GM12878 (cell line): ENCODE results near the gene LONP1. TPM values are rescaled to one million over a fixed set of nuclear protein-coding genes. Genes with fewer than 3 reads are reported as not detected.

Experiments
- ATAC-seq: fragments of 200-7000 bp; cut with Tn5 transposase; 3 replicates; pipeline ENCODE4 v1.9.1; 2020; ENCODE audit warnings: mild to moderate bottlenecking, moderate library complexity
- BruUV-seq: library from RNA; stranded (reverse); fragments of 400-500 nt; replicated peaks from 2 replicates; lab custom pipeline; 2021; lab: Mats Ljungman, UMichigan
- CTCF ChIA-PET: fragments of 300-600 bp; sonication (Branson Sonifier 250); formaldehyde crosslinking; extraction: SDS; loops from one replicate; lab custom pipeline; 2021; ENCODE audit warnings: inconsistent platforms; lab: Yijun Ruan, JAX
- POLR2A ChIA-PET: fragments of 350-600 bp; formaldehyde crosslinking; extraction: SDS; loops from one replicate; lab custom pipeline; 2021; ENCODE audit warnings: inconsistent platforms; lab: Charles Lee
- RAD21 ChIA-PET: fragments of 300-600 bp; sonication (Branson Sonifier 250); formaldehyde crosslinking; loops from one replicate; lab custom pipeline; 2023; ENCODE audit warnings: antibody characterized with exemption; ENCODE audit not compliant: unreplicated experiment; lab: Charles Lee
- SMC1A ChIA-PET: fragments of 300-600 bp; sonication (Branson Sonifier 250); formaldehyde crosslinking; loops from one replicate; lab custom pipeline; 2023; ENCODE audit not compliant: unreplicated experiment, uncharacterized antibody; lab: Charles Lee
- DNase-seq: peaks from one replicate; pipeline ENCODE4 v3.0.0-alpha.2; 2011; ENCODE audit warnings: low read depth, low spot score
- FAIRE-seq: peaks from 3 replicates; lab custom pipeline; 2011; peaks lifted over from hg19 to GRCh38; lab: Jason Lieb, UNC
- H2AFZ ChIP-seq: 2 replicates; pipeline ENCODE4 v1.6.0; 2011; ENCODE audit warnings: low read depth, low read length, control low read depth; ENCODE audit not compliant: control insufficient read depth
- H3K27ac ChIP-seq: 2 replicates; pipeline ENCODE4 v1.5.1; 2011; ENCODE audit warnings: control low read depth; ENCODE audit not compliant: control insufficient read depth, insufficient read depth
- H3K27me3 ChIP-seq, 2 experiments: replicated peaks in 1 of 2; 2 replicates each; pipeline versions ENCODE4 v1.6.0 to v1.6.1; 2011; ENCODE audit warnings: low read length in 1 of 2; ENCODE audit not compliant: control insufficient read depth in 2 of 2, insufficient read depth in 2 of 2
- H3K36me3 ChIP-seq, 2 experiments: 2 replicates each; pipeline ENCODE4 v1.5.1; 2011; ENCODE audit warnings: low read length in 1 of 2; ENCODE audit not compliant: control insufficient read depth in 2 of 2, insufficient read depth in 2 of 2
- H3K4me1 ChIP-seq: 2 replicates; pipeline ENCODE4 v1.6.1; 2011; ENCODE audit warnings: mild to moderate bottlenecking, low read length, moderate library complexity, mixed read lengths; ENCODE audit not compliant: control insufficient read depth, insufficient read depth
- H3K4me2 ChIP-seq: 2 replicates; pipeline ENCODE4 v1.6.0; 2011; ENCODE audit warnings: control low read depth; ENCODE audit not compliant: control insufficient read depth, insufficient read depth
- H3K4me3 ChIP-seq: fragments of 200-600 bp; sonication (generic); 2 replicates; pipeline ENCODE4 v1.5.1; 2016
- H3K79me2 ChIP-seq: 2 replicates; pipeline ENCODE4 v1.6.0; 2011; ENCODE audit warnings: low read length; ENCODE audit not compliant: control insufficient read depth, insufficient read depth
- H3K9ac ChIP-seq: 2 replicates; pipeline ENCODE4 v1.8.0; 2011; ENCODE audit warnings: low read length, control low read depth, mixed read lengths; ENCODE audit not compliant: control insufficient read depth, insufficient read depth
- H3K9me3 ChIP-seq: replicated peaks from 3 replicates; pipeline ENCODE4 v1.5.1; 2011; ENCODE audit warnings: mild to moderate bottlenecking, low read length; ENCODE audit not compliant: control insufficient read depth, insufficient read depth
- H4K20me1 ChIP-seq: 2 replicates; pipeline ENCODE4 v1.6.0; 2011; ENCODE audit not compliant: control insufficient read depth, insufficient read depth
- ASH2L ChIP-seq: fragments of 300-600, 200-600 bp; sonication (generic); IDR thresholded peaks from 2 replicates; pipeline ENCODE4 v1.6.1; 2017; ENCODE audit warnings: low read depth, mild to moderate bottlenecking, borderline replicate concordance
- BCLAF1 ChIP-seq: fragments of 450-650 bp; IDR thresholded peaks from 2 replicates; pipeline ENCODE4 v1.6.1; 2017; ENCODE audit warnings: antibody characterized with exemption, mild to moderate bottlenecking, moderate library complexity
- E2F4 ChIP-seq: IDR thresholded peaks from 2 replicates; pipeline ENCODE4 v1.6.1; 2012; ENCODE audit warnings: low read depth, low read length, improper control_type of control experiment
- KDM1A ChIP-seq: fragments of 200-600 bp; sonication (generic); IDR thresholded peaks from 2 replicates; pipeline ENCODE4 v1.6.1; 2016; ENCODE audit warnings: borderline replicate concordance
- KLF5 ChIP-seq: fragments of 450-650 bp; IDR thresholded peaks from 2 replicates; pipeline ENCODE4 v1.6.1; 2014; ENCODE audit warnings: mild to moderate bottlenecking; ENCODE audit not compliant: partially characterized antibody
- LARP7 ChIP-seq: fragments of 450-650 bp; IDR thresholded peaks from 2 replicates; pipeline ENCODE4 v1.6.1; 2017; ENCODE audit warnings: mild to moderate bottlenecking
- RBBP5 ChIP-seq: fragments of 200-600 bp; sonication (generic); conservative IDR thresholded peaks from 2 replicates; pipeline ENCODE4 v1.6.1; 2016
- SIN3A ChIP-seq: IDR thresholded peaks from 2 replicates; pipeline ENCODE4 v1.6.1; 2012; ENCODE audit warnings: low read depth, low read length, improper control_type of control experiment
- TCF3 ChIP-seq: IDR thresholded peaks from 2 replicates; pipeline ENCODE4 v1.6.1; 2012; ENCODE audit warnings: low read depth, mild to moderate bottlenecking, low read length, borderline replicate concordance; ENCODE audit not compliant: insufficient read depth
- ZNF384 ChIP-seq: IDR thresholded peaks from 2 replicates; pipeline ENCODE4 v1.6.1; 2012; ENCODE audit warnings: low read depth, mild to moderate bottlenecking, low read length, improper control_type of control experiment, borderline replicate concordance
- WGBS: methylation state at CpG from one replicate; pipeline ENCODE4 v1.1.6; 2016; ENCODE audit warnings: low lambda C conversion rate; ENCODE audit not compliant: insufficient replicate concordance, insufficient coverage; ENCODE audit errors: missing lambda C conversion rate; 5-methylcytosine and 5-hydroxymethylcytosine counted together
- in situ Hi-C: fragments of 300-500 bp; cut with MboI; formaldehyde crosslinking; loops from 9 replicates; pipeline ENCODE4 v1.14.3; 2018; ENCODE audit warnings: mixed read lengths
- intact Hi-C: fragments of 100-400 bp; cut with micrococcal nuclease; formaldehyde crosslinking; loops from one replicate; pipeline ENCODE4 v1.14.2; 2022; ENCODE audit not compliant: unreplicated experiment
- polyA plus RNA-seq, 11 experiments: library from polyadenylated mRNA; depleted of rRNA in 4 of 11; unstranded in 6 of 11; stranded (reverse) in 5 of 11; fragments of >200 nt; fragmentation: Nextera tagmentation in 4 of 11; fragmentation: Illumina TruSeq in 1 of 11; extraction: Ambion mirVana in 4 of 11; extraction: Trizol in 1 of 11; gene quantifications; 1 replicate in 1 of 11; 2 replicates in 10 of 11; pipeline versions ENCODE4 v1.2.1 to v1.2.3, GENCODE V29; 2011 to 2016; ENCODE audit warnings: inconsistent platforms in 2 of 11, missing spikeins in 2 of 11, low read depth in 1 of 11
- total RNA-seq, 4 experiments: library from RNA; depleted of rRNA in 3 of 4; stranded (reverse); fragments of >200 nt in 3 of 4; fragmentation: Illumina TruSeq in 1 of 4; extraction: Trizol in 1 of 4; gene quantifications; 2 replicates each; pipeline versions ENCODE4 v1.2.1 to v1.2.3, GENCODE V29; 2013 to 2021
- TF ChIP-seq, protein P1 (sequence below): IDR thresholded peaks from 2 replicates; pipeline ENCODE4 v1.6.1; 2011; ENCODE audit warnings: low read depth, mild to moderate bottlenecking, low read length, moderate library complexity, borderline replicate concordance; ENCODE audit errors: extremely low read depth
- TF ChIP-seq, protein P2 (sequence below): fragments of 450-650 bp; IDR thresholded peaks from 2 replicates; pipeline ENCODE4 v1.6.1; 2017; ENCODE audit warnings: mild to moderate bottlenecking

LONP1 gene
- total and polyA plus RNA-seq, 10 of the 15 experiments (the other 5 are each of a cell fraction or from before 2014, with no cell fraction given), result 0.61 to 136 (median 59.5) TPM

DNA sequence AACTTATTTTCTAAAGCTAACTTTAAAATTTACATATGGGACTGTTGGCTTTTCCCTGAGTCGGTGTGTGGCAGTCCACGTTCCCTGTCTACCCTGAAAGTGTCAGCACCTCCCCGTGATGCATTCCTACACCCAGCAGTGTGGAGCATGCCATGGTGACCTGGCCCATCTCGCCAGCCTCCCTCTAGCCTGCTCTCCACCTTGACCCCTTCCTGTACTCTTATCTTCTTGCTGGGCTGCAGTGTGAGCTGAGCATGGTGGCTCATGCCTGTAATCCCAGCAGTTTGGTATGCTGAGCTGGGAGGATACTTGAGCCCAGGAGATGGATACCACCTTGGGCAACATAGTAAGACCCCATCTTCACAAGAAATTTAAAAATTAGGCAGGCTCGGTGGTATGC lies 65.0 kb downstream of the LONP1 start:
- Histone ChIP-seq H3K9ac (no peak overlapping the region), H3K4me1 (no peaks in the 10 kb centered on the region), H3K4me3 (no peak overlapping the region), H3K9me3 (no peaks in the 10 kb centered on the region), H3K27me3 (no peaks in the 10 kb centered on the region), H4K20me1 (no peaks in the 10 kb centered on the region), H3K79me2 (no peaks in the 10 kb centered on the region; the same call in 1 of the 2 replicates), H3K36me3 (peaks cover 36 to 44% of the 10 kb centered on the region in 2 experiments), H3K27ac (no peak overlapping the region), H3K4me2 (no peak overlapping the region), H2AFZ (no peak overlapping the region)
- intact Hi-C loops, result no loop called here
- BruUV-seq, result no TSS peak
- ATAC-seq (no peak), FAIRE-seq (no peak), DNase-seq (no peak)
- POLR2A ChIA-PET, result no interaction called here
- CTCF ChIA-PET, result interaction anchor here (1.2 to 1.5 kb wide), 2 partner anchors 10 to 35 kb away, joined by 3 read pairs; partner anchors contain the start of gene RPL36
- SMC1A ChIA-PET, result interaction anchor here (1.1 to 1.7 kb wide), 2 partner anchors 33 to 36 kb away, joined by 3 read pairs; no protein-coding TSS in a partner anchor
- RAD21 ChIA-PET, result no interaction called here
- in situ Hi-C loops, result no loop called here
- TF ChIP-seq KDM1A (no peak), ASH2L (no peak), SIN3A (no peak), RBBP5 (no peak), E2F4 (no peak)
- WGBS, result 100% methylated on average over 5 of the region's 5 CpGs

DNA sequence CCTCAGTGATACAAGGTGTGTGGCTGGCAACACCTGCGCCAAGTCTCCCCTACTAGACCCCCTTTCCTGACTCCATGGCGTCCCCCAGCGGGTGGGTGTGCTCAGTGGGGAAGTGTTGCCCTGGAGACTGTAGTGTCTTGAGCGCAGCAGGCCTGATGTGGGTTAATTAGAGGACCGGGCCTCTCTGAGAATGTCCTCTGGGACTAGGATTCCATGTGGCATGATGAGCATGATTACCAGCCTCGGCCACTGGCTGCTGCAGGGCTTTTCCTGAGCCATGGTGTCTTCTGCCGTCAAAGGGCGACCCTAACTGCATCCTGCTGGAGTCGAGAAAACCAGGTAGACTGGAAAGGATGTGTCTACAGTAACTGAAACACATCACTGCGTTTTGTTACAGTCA lies 67.7 kb downstream of the LONP1 start:
- intact Hi-C loops (no loop called here), in situ Hi-C loops (no loop called here)
- no peaks in the 10 kb centered on the region for H3K9me3 ChIP-seq
- CTCF ChIA-PET, result no interaction called here
- no peak for DNase-seq
- SMC1A ChIA-PET, result no interaction called here
- no peak overlapping the region for H3K4me3 ChIP-seq
- 97% methylated on average over 10 of the region's 10 CpGs for WGBS
- no peaks in the 10 kb centered on the region for H4K20me1 ChIP-seq
- ATAC-seq, result no peak
- H2AFZ ChIP-seq, result no peak overlapping the region
- POLR2A ChIA-PET, result no interaction called here
- H3K79me2 ChIP-seq, result no peaks in the 10 kb centered on the region; the same call in 1 of the 2 replicates
- H3K27ac ChIP-seq, result no peak overlapping the region
- no peaks in the 10 kb centered on the region for H3K27me3 ChIP-seq
- no TSS peak for BruUV-seq
- H3K4me2 ChIP-seq, result no peak overlapping the region
- no peak overlapping the region for H3K9ac ChIP-seq
- no peak for FAIRE-seq
- RAD21 ChIA-PET, result no interaction called here
- H3K4me1 ChIP-seq, result no peaks in the 10 kb centered on the region
- peaks cover 39 to 54% of the 10 kb centered on the region in 2 experiments for H3K36me3 ChIP-seq
- TF ChIP-seq KLF5 (no peak), ZNF384 (no peak), LARP7 (no peak), BCLAF1 (no peak), TCF3 (no peak)
- TF ChIP-seq, protein P1, sequence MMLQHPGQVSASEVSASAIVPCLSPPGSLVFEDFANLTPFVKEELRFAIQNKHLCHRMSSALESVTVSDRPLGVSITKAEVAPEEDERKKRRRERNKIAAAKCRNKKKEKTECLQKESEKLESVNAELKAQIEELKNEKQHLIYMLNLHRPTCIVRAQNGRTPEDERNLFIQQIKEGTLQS, result no peak
- TF ChIP-seq, protein P2, sequence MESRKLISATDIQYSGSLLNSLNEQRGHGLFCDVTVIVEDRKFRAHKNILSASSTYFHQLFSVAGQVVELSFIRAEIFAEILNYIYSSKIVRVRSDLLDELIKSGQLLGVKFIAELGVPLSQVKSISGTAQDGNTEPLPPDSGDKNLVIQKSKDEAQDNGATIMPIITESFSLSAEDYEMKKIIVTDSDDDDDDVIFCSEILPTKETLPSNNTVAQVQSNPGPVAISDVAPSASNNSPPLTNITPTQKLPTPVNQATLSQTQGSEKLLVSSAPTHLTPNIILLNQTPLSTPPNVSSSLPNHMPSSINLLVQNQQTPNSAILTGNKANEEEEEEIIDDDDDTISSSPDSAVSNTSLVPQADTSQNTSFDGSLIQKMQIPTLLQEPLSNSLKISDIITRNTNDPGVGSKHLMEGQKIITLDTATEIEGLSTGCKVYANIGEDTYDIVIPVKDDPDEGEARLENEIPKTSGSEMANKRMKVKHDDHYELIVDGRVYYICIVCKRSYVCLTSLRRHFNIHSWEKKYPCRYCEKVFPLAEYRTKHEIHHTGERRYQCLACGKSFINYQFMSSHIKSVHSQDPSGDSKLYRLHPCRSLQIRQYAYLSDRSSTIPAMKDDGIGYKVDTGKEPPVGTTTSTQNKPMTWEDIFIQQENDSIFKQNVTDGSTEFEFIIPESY, result no peak
